ENCODE data around the gene BNIP2.

BNIP2 gene

DNA sequence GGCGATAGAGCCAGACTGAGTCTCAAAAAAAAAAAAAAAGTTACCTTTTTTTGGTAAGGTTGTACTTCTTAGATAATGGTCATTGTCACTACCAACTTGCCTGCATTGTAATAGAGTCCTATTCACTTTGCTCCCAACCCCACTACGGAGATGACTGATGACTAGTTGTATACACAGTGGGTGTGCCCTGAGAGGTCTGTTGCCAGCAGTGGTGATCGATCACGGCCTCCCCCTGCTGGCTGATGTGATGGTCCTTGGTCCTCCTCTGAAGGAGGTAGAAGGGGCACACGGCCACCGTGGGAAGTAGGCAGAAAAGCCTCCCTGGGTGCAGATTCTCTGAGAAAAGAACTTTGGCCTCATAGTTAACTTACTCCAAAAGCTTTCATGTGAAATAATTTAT lies 66.8 kb downstream of the BNIP2 start:
- peak; percentile 8 for DNase-seq

- no peak for DNase-seq
These were observed 70.7 kb downstream of the BNIP2 start for GRCh38 chr15:59618406-59618805.

- no peak for DNase-seq
These were observed 72.7 kb downstream of the BNIP2 start for GRCh38 chr15:59616379-59616778.

GRCh38 chr15:59615661-59616060 lies 73.5 kb downstream of the BNIP2 start:
- no peak for DNase-seq

- DNase-seq = no peak
These were observed 75.0 kb downstream of the BNIP2 start for GRCh38 chr15:59614153-59614552.

DNA sequence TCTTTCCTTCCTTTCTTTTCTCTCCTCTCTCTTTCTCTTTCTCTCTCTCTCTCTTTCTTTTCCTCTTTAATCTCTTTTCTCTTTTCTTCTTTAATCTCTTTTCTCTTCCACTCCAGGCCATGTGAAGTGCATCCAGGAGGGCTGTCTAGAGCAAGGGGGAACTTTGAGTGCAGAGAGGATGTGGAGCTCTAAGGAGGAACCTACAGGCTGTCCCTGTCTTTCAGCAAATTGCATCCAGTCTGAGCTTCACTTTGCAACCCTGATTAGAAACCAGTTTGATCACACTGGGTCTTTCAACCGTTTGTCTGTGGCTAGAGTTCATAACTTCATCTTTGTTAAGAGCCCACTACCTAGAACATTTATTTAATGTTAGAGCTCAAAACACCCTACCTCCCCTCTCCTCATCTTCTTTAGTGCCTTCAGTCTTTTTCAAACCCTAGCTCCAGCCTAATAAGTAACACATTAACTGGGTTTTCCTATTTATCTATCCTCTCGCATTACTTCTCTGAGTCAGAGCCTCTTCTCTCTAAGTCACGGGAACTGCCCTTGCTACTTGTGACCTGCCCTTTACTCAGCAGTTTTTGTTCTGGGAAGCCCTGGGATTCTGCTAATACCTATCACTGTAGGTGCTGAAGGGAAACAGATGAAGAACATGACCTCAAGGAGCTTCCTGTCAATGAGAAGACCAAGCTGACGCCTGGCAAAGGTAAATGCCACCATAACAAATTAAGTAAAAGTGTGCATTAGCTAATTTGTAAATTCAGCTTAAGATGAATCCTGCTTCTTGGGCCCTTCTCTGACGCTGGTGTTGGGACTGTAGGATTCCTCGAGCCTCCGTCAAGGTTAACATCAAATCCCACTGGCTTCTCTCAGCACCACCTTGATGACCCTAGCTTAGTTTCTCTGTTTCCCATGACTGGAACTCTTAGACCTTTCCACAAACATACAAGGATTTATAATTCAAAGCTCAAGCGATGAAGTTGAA lies 77.6 kb downstream of the BNIP2 start, which contains the start of gene GCNT3:
Gene GCNT3, plus strand, starts transcription at position 508 of the 985 bp plus-strand sequence. CDS start 6,456 bp downstream, outside the sequence.
- no peak for DNase-seq

DNA sequence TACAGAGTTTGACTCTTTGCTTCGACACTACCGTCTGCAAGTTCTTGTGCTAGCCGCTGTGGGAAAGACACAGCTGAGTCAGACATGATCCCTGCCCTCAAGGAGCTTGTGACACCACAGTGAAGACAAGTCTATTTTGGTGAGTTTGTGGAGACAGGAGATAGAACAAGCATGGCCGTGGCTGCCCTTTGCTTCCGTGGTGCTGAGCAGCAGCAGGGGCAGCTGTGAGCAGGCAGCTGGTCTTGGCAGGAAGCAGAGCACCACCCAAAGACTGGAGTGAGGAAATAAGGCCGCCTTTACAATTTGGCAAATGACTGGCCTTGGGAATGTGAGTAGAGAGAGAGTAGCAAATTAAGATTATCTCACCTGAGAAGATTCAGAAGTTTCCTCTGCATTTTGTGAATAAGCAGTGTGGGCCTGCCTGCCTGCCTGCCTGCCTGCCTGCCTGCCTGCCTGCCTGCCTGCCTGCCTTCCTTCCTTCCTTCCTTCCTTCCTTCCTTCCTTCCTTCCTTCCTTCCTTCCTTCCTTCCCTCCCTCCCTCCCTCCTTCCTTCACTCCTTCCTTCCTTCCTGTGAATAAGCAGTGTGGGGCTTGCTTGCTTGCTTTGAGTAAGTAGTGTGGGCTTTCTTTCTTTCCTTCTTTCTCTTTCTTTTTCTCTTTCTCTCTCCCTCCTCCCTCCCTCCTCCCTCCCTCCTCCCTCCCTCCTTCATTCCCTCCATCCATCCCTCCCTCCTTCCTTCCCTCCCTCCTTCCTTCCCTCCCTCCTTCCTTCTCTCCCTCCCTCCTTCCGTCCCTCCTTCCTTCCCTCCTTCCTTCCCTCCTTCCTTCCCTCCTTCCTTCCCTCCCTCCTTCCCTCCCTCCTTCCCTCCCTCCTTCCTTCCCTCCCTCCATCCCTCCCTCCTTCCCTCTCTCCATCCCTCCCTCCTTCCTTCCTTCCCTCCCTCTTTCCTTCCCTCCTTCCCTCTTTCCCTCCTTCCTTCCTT lies 79.1 kb downstream of the BNIP2 start:
- DNase-seq = no peak
